ENCODE data around the gene BZW2.

Gene BZW2

GRCh38 chr7:16702441-16702840, 56.5 kb downstream of the BZW2 start:
- Histone ChIP-seq H3K4me3 (ENCODE audit: low read depth, low read length) (no peak overlapping the region), H3K27ac (no peak overlapping the region), H3K9me3 (ENCODE audit: control insufficient read depth, low read length) (no peaks in the 10 kb centered on the region), H3K9ac (no peak overlapping the region), H3K79me2 (no peaks in the 10 kb centered on the region), H3K4me1 (no peaks in the 10 kb centered on the region), H3K4me2 (ENCODE audit: low read length) (no peak overlapping the region), H2AFZ (no peak overlapping the region), H3K27me3 (ENCODE audit: control insufficient read depth, insufficient read depth, low read length) (no peaks in the 10 kb centered on the region), H3K36me3 (ENCODE audit: control insufficient read depth, insufficient read depth, low read length) (no peaks in the 10 kb centered on the region)
- no peak for TF ChIP-seq CTCF (IDR thresholded peaks at IDR 0.05)

GRCh38 chr7:16708511-16708910, 62.5 kb downstream of the BZW2 start:
- no peak overlapping the region for H3K4me3 ChIP-seq (ENCODE audit: low read depth, low read length)
- H3K9me3 ChIP-seq (ENCODE audit: control insufficient read depth, low read length): no peaks in the 10 kb centered on the region
- H3K27me3 ChIP-seq (ENCODE audit: control insufficient read depth, insufficient read depth, low read length): no peaks in the 10 kb centered on the region
- H3K36me3 ChIP-seq (ENCODE audit: control insufficient read depth, insufficient read depth, low read length): no peaks in the 10 kb centered on the region
- H2AFZ ChIP-seq: no peak overlapping the region
- H3K4me2 ChIP-seq (ENCODE audit: low read length): no peak overlapping the region
- H3K9ac ChIP-seq: no peak overlapping the region
- no peaks in the 10 kb centered on the region for H3K79me2 ChIP-seq
- TF ChIP-seq CTCF (IDR thresholded peaks at IDR 0.05): no peak
- no peaks in the 10 kb centered on the region for H3K4me1 ChIP-seq
- no peak overlapping the region for H3K27ac ChIP-seq

- Histone ChIP-seq H3K9ac (no peak overlapping the region), H2AFZ (no peak overlapping the region), H3K4me2 (ENCODE audit: low read length) (no peak overlapping the region), H3K36me3 (ENCODE audit: control insufficient read depth, insufficient read depth, low read length) (no peaks in the 10 kb centered on the region), H3K27me3 (ENCODE audit: control insufficient read depth, insufficient read depth, low read length) (no peaks in the 10 kb centered on the region), H3K79me2 (no peaks in the 10 kb centered on the region), H3K4me1 (no peaks in the 10 kb centered on the region), H3K9me3 (ENCODE audit: control insufficient read depth, low read length) (no peaks in the 10 kb centered on the region), H3K27ac (no peak overlapping the region), H3K4me3 (ENCODE audit: low read depth, low read length) (no peak overlapping the region)
- TF ChIP-seq CTCF (IDR thresholded peaks at IDR 0.05): no peak
Observed at GRCh38 chr7:16708980-16709379, 63.0 kb downstream of the BZW2 start.

- H3K9ac ChIP-seq: no peak overlapping the region
- no peaks in the 10 kb centered on the region for H3K9me3 ChIP-seq (ENCODE audit: control insufficient read depth, low read length)
- no peak overlapping the region for H3K4me2 ChIP-seq (ENCODE audit: low read length)
- no peak overlapping the region for H2AFZ ChIP-seq
- no peak overlapping the region for H3K4me3 ChIP-seq (ENCODE audit: low read depth, low read length)
- no peaks in the 10 kb centered on the region for H3K27me3 ChIP-seq (ENCODE audit: control insufficient read depth, insufficient read depth, low read length)
- H3K79me2 ChIP-seq: no peaks in the 10 kb centered on the region
- H3K36me3 ChIP-seq (ENCODE audit: control insufficient read depth, insufficient read depth, low read length): no peaks in the 10 kb centered on the region
- TF ChIP-seq CTCF (IDR thresholded peaks at IDR 0.05): no peak
- no peaks in the 10 kb centered on the region for H3K4me1 ChIP-seq
- H3K27ac ChIP-seq: no peak overlapping the region
Observed at GRCh38 chr7:16710651-16711050, 64.7 kb downstream of the BZW2 start.

- no peaks in the 10 kb centered on the region for H3K36me3 ChIP-seq (ENCODE audit: control insufficient read depth, insufficient read depth, low read length)
- H3K4me3 ChIP-seq (ENCODE audit: low read depth, low read length): no peak overlapping the region
- no peaks in the 10 kb centered on the region for H3K79me2 ChIP-seq
- no peaks in the 10 kb centered on the region for H3K9me3 ChIP-seq (ENCODE audit: control insufficient read depth, low read length)
- no peaks in the 10 kb centered on the region for H3K4me1 ChIP-seq
- no peaks in the 10 kb centered on the region for H3K27me3 ChIP-seq (ENCODE audit: control insufficient read depth, insufficient read depth, low read length)
- H3K4me2 ChIP-seq (ENCODE audit: low read length): no peak overlapping the region
- H2AFZ ChIP-seq: no peak overlapping the region
- TF ChIP-seq CTCF (IDR thresholded peaks at IDR 0.05): no peak
- no peak overlapping the region for H3K27ac ChIP-seq
- no peak overlapping the region for H3K9ac ChIP-seq
Observed at GRCh38 chr7:16711730-16712129, 65.7 kb downstream of the BZW2 start.

Data from parathyroid adenoma (tissue), 2 donors.